ENCODE results near the gene ST3GAL3. TPM values are rescaled to one million over a fixed set of nuclear protein-coding genes. Genes with fewer than 3 reads are reported as not detected.

ST3GAL3 gene
- total RNA-seq, 1 donor from 2014 or later: 11.4 TPM

DNA sequence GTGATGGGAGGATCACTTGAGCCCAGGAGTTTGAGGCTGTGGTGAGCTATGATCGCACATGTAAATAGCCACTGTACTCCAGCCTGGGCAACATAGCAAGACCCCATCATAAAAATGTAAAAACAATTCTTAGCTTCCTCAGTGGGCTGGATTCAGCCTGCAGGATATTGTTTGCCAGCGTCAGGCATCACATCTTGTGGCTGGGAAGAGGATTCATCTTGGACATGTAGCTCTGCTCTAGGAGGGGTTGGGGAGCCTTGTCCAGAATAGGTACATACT, 19.3 kb upstream of the ST3GAL3 start:
- Mint-ChIP-seq H3K36me3 (ENCODE audit: low read depth, unreplicated experiment) (peaks cover 73% of the 10 kb centered on the region), H3K27ac (ENCODE audit: unreplicated experiment) (peak overlapping the region; percentile 93), H3K27me3 (ENCODE audit: low read depth, unreplicated experiment) (no peaks in the 10 kb centered on the region), H3K9me3 (ENCODE audit: unreplicated experiment) (no peaks in the 10 kb centered on the region), H3K4me1 (ENCODE audit: low read depth, unreplicated experiment) (peaks cover 18% of the 10 kb centered on the region), H3K4me3 (ENCODE audit: unreplicated experiment) (no peak overlapping the region)
- no peak for FAIRE-seq
- Histone ChIP-seq H3K36me3 (ENCODE audit: insufficient read depth, low read length) (peaks cover 76% of the 10 kb centered on the region), H4K20me1 (ENCODE audit: insufficient read depth, low read length) (peaks cover 76% of the 10 kb centered on the region), H3K9ac (ENCODE audit: low read length) (no peak overlapping the region), H3K27ac (ENCODE audit: low read depth, low read length) (no peak overlapping the region), H3K27me3 (ENCODE audit: insufficient read depth, low read length) (no peaks in the 10 kb centered on the region), H3K4me2 (ENCODE audit: low read length) (peak overlapping the region; percentile 3), H3K9me3 (ENCODE audit: insufficient read depth, low read depth, low read length) (no peaks in the 10 kb centered on the region), H3K79me2 (ENCODE audit: insufficient read depth, low read length) (peaks cover 9% of the 10 kb centered on the region), H3K4me1 (ENCODE audit: insufficient read depth, low read length) (peaks cover 18% of the 10 kb centered on the region), H3K4me3 (ENCODE audit: insufficient read depth, low read depth, low read length) (no peak overlapping the region), H2AFZ (ENCODE audit: low read depth, low read length) (no peak overlapping the region)
- DNase-seq (ENCODE audit: low read depth): no peak
- TF ChIP-seq, protein P1, sequence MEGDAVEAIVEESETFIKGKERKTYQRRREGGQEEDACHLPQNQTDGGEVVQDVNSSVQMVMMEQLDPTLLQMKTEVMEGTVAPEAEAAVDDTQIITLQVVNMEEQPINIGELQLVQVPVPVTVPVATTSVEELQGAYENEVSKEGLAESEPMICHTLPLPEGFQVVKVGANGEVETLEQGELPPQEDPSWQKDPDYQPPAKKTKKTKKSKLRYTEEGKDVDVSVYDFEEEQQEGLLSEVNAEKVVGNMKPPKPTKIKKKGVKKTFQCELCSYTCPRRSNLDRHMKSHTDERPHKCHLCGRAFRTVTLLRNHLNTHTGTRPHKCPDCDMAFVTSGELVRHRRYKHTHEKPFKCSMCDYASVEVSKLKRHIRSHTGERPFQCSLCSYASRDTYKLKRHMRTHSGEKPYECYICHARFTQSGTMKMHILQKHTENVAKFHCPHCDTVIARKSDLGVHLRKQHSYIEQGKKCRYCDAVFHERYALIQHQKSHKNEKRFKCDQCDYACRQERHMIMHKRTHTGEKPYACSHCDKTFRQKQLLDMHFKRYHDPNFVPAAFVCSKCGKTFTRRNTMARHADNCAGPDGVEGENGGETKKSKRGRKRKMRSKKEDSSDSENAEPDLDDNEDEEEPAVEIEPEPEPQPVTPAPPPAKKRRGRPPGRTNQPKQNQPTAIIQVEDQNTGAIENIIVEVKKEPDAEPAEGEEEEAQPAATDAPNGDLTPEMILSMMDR (IDR thresholded peaks at IDR 0.05; ENCODE audit: insufficient read depth, low read depth, low read length): no peak
- no peak for TF ChIP-seq EZH2 (IDR thresholded peaks at IDR 0.05; ENCODE audit: insufficient read depth, low read length)

DNA sequence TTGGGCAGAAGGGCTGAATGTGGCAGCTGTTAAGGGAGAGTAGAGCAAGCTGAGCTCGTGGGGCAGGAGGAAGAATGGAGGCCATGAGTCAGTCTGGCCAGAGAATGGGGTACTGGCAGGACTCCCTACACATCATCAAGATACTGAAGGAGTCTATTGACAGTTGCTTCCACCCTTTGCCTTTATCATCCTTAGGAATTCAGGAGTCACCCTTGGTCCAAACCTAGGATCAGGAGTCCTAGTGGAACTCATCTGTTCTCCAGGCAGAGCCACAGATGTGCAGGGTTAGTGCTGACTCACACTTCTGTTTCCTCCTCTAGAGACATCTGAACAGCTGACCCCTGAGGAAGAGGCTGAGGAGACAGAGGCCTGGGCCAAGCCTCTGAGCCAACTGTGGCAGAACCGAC, 18.7 kb upstream of the ST3GAL3 start:
- Mint-ChIP-seq H3K27ac (ENCODE audit: unreplicated experiment) (peak overlapping the region; percentile 93), H3K36me3 (ENCODE audit: low read depth, unreplicated experiment) (peaks cover 72% of the 10 kb centered on the region), H3K9me3 (ENCODE audit: unreplicated experiment) (no peaks in the 10 kb centered on the region), H3K4me1 (ENCODE audit: low read depth, unreplicated experiment) (peaks cover 18% of the 10 kb centered on the region), H3K27me3 (ENCODE audit: low read depth, unreplicated experiment) (no peaks in the 10 kb centered on the region), H3K4me3 (ENCODE audit: unreplicated experiment) (peak overlapping the region; percentile 40)
- H3K27me3 ChIP-seq (ENCODE audit: insufficient read depth, low read length): no peaks in the 10 kb centered on the region
- peaks cover 18% of the 10 kb centered on the region for H3K4me1 ChIP-seq (ENCODE audit: insufficient read depth, low read length)
- H3K79me2 ChIP-seq (ENCODE audit: insufficient read depth, low read length): peaks cover 9% of the 10 kb centered on the region
- peak overlapping the region; percentile 32 for H3K27ac ChIP-seq (ENCODE audit: low read depth, low read length)
- H3K4me3 ChIP-seq (ENCODE audit: insufficient read depth, low read depth, low read length): no peak overlapping the region
- no peak overlapping the region for H3K9ac ChIP-seq (ENCODE audit: low read length)
- FAIRE-seq: peak; percentile 71
- H3K9me3 ChIP-seq (ENCODE audit: insufficient read depth, low read depth, low read length): no peaks in the 10 kb centered on the region
- peak overlapping the region; percentile 3 for H3K4me2 ChIP-seq (ENCODE audit: low read length)
- TF ChIP-seq EZH2 (IDR thresholded peaks at IDR 0.05; ENCODE audit: insufficient read depth, low read length): no peak
- TF ChIP-seq, protein P1 (IDR thresholded peaks at IDR 0.05; ENCODE audit: insufficient read depth, low read depth, low read length): no peak
- H4K20me1 ChIP-seq (ENCODE audit: insufficient read depth, low read length): peaks cover 76% of the 10 kb centered on the region
- peaks cover 76% of the 10 kb centered on the region for H3K36me3 ChIP-seq (ENCODE audit: insufficient read depth, low read length)
- peak; percentile 73 for DNase-seq (ENCODE audit: low read depth)
- no peak overlapping the region for H2AFZ ChIP-seq (ENCODE audit: low read depth, low read length)

- TF ChIP-seq, protein P1 (IDR thresholded peaks at IDR 0.05; ENCODE audit: insufficient read depth, low read depth, low read length): no peak
- no peak for TF ChIP-seq EZH2 (IDR thresholded peaks at IDR 0.05; ENCODE audit: insufficient read depth, low read length)
- Histone ChIP-seq H3K4me3 (ENCODE audit: insufficient read depth, low read depth, low read length) (no peak overlapping the region), H3K9me3 (ENCODE audit: insufficient read depth, low read depth, low read length) (no peaks in the 10 kb centered on the region), H3K27me3 (ENCODE audit: insufficient read depth, low read length) (no peaks in the 10 kb centered on the region), H3K9ac (ENCODE audit: low read length) (no peak overlapping the region), H3K4me1 (ENCODE audit: insufficient read depth, low read length) (peaks cover 18% of the 10 kb centered on the region), H3K36me3 (ENCODE audit: insufficient read depth, low read length) (peaks cover 76% of the 10 kb centered on the region), H3K79me2 (ENCODE audit: insufficient read depth, low read length) (peaks cover 9% of the 10 kb centered on the region), H2AFZ (ENCODE audit: low read depth, low read length) (no peak overlapping the region), H3K4me2 (ENCODE audit: low read length) (peak overlapping the region; percentile 3), H4K20me1 (ENCODE audit: insufficient read depth, low read length) (peaks cover 79% of the 10 kb centered on the region), H3K27ac (ENCODE audit: low read depth, low read length) (peak overlapping the region; percentile 32)
- DNase-seq (ENCODE audit: low read depth): no peak
- Mint-ChIP-seq H3K27me3 (ENCODE audit: low read depth, unreplicated experiment) (no peaks in the 10 kb centered on the region), H3K4me1 (ENCODE audit: low read depth, unreplicated experiment) (peaks cover 18% of the 10 kb centered on the region), H3K36me3 (ENCODE audit: low read depth, unreplicated experiment) (peaks cover 69% of the 10 kb centered on the region), H3K27ac (ENCODE audit: unreplicated experiment) (no peak overlapping the region), H3K9me3 (ENCODE audit: unreplicated experiment) (no peaks in the 10 kb centered on the region), H3K4me3 (ENCODE audit: unreplicated experiment) (no peak overlapping the region)
- FAIRE-seq: no peak
These were observed 18.0 kb upstream of the ST3GAL3 start for GRCh38 chr1:43689289-43689688.

All from astrocyte (in vitro differentiated cells and primary cell).